MM.1S (cell line): ENCODE measurements around the gene HSPG2.

Source experiments
- CTCF ChIP-seq: fragments of 300-600 bp; sonication (generic); IDR thresholded peaks from 2 replicates; pipeline ENCODE4 v1.5.1; 2016; ENCODE audit warnings: antibody characterized with exemption, low read length, mixed read lengths
- EZH2 ChIP-seq: fragments of 300-600 bp; sonication (generic); optimal IDR thresholded peaks from 2 replicates; pipeline ENCODE3; 2017; ENCODE audit warnings: low read depth, mild to moderate bottlenecking, antibody characterized with exemption, low read length, mixed read lengths
- EZH2phosphoT487 ChIP-seq: fragments of 300-600 bp; sonication (generic); IDR thresholded peaks from 2 replicates; pipeline ENCODE4 v1.6.1; 2018; ENCODE audit warnings: antibody characterized with exemption, low read length

DNA sequence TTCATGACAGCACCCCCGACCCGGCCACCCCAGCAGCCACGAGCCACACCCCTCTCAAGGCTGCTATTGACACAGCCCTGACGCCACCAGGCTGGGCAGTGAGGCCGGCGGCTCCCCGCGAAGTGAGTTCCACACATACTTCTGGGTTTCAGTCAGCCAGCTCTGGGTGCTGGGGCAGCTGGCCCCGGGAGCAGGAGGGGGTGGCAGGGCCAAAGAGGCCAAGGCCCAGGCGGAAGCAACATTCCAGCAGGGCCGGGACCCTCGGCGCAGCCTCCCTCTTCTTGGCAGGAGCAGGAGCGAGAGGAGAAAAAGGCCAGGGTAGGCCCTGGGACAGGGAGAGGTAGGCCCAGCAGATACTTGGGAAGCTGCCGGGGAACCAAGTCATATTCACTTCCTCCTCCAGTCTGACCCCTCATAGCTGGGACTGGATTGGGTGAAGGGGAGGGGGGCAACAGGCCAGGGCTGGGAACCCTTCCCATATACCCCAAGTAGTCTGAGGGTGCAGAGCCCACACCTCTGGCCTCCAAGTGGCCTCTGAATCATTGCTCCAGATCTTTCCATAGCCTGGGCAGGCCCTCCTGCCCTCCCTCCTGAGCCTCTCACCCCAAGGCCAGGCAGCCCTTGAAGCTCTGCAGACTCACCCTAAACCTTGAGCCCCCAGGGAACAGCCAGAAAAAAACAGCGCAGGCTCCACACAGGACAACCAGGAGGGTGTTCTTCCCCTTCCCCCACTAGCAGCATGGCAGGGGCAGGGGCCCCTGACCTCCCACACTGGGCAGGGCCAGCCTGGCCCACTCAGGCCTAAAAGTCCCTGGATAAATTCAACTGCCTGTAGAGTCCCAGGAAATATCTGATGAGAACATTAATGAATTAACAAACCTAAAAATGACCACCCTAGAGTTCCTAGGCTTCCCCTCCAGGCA lies 5.7 kb downstream of the HSPG2 start:
- TF ChIP-seq CTCF = no peak
- no peak for TF ChIP-seq EZH2
- no peak for TF ChIP-seq EZH2phosphoT487
